ENCODE measurements around the gene SSH2.
"Not testable (repeated sequence)": the region's sequence is repeated elsewhere in the genome, so short reads cannot be mapped to it uniquely, and the experiment has no call there.

Gene SSH2

DNA sequence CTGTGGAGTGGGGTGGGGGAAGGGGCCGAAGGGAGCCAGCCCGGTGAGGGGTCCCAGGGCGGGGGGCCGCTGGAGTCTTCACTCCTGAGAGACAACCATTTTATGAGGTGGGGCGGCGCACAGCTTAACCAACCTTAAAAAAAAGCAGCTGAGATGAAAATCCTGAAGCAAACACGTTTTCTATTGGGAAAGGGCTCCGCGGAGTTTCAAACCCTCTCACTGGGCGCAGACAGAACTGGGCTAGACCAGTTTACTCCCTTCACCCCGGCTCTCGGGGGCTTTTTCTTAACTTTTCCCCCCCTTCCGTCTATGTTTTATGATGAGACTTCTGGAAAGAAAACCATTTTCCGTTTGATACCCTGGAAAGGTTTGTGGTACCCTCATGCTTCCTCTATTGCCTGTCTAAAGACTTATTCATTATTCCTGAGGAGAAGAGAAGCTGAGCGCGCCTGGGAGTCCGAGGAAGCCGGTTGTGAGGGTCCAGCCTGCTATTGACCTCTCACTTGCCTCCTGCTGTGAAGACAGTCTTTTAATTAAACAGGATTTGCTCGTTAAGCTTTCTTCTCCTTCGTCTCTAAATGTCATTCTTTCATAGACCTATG, 482 bp upstream of the SSH2 start:
- no peak for DNase-seq (ENCODE audit: low spot score)

DNA sequence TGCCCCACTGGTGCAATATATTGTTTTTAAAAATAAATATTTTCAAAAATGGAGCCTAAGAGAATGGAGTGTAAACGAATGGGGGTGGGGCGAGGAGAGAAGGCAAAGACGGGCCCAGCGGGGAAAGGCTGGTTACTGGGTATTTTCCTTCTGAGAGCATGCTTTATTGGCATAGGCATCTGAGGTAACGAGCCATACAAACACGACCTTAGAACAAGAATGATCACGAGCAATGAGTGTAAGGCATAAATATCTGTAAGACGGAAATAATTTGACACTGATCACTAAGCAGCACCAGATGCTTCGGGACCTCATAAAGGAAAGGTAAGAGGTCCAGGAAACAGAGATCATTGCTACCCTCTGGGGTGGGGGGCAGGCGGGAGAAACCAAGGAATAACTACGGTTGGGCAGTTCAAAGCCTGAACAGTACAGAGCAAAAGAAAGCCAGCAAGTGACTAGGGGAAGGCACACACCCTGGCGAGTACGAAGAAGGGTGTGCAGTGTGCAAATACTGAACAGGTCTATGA, 959 bp downstream of the SSH2 start:
- peak; percentile 33 for DNase-seq (ENCODE audit: low spot score)

DNA sequence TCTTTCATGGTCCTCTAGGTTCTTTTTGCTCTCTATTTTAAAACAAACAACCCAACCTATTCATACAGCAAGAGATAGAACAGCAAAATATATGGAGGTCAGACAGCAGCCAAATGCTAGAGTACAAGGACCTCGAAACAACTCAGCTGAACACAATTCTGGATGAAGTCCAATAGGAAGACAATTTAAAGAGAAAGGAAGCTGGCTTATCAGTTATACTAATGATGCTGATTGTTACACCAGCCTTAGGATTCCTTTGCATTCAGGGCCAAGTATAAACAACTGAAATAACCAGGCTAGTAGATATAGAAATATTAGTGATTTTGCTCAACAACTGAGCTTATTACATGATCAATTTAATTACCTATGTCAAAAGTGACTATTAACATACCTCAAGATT, 2.5 kb downstream of the SSH2 start:
- no peak for DNase-seq (ENCODE audit: low spot score)

DNA sequence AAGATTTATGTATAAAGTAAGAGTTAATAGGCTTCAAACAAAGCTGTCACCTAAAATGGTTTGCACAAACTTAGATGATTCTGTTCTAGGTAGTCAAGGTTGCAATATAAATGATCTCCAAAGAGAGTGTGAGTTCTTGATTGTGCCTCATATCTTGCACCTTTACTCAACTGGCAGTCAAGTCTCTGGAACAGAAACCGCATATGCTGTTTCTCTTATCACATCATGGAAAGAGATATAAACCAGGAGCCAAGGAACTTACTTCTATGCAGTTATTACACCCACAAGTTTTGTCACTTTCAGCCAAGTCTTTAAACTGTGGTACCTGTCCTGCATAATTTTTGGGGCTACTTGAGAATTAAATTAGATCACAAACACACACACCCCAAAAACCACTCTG, 5.2 kb downstream of the SSH2 start:
- DNase-seq (ENCODE audit: low spot score): no peak

DNA sequence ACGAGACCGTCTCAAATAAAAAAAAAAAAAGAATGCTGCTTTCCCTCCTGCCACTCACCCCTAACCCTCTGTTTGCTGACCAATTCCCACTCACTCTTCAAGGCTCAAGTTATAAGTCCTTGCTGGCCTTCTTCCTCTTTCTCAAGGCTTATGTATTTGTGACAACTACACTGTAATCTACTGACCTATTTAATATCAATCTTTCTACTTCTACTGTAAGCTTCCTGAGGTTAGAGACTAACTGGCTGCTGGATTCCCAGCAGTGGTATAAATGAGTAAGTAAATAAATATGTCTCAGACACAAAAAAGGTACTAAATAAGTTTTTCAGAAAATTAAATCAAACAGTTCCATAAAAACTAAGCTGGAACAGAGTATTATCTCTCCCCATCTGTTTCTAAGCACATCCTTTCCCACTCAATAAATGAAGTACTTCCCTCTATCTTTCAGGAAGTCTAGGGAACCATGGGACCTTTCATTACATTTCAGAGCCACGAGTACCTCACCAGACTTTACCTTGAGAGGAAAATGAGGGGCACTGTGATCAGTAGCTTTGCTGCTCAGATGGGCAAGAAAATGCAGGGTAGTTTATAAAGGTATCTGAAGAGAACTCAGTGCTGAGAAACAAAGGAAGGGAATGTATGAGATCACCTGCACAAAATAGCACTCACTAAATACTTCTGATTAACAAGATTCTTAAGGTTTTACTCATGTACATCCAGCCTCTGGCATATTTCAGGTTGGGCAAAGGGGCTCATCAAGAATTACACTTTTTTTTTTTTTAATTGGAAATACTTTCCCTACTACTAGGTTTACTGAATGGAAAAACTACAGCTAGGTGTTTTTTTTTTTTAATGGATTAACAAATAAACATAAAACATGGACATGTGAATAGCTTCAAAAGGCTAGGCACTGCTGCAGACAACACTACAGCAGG, 10.8 kb downstream of the SSH2 start:
- no peak for DNase-seq (ENCODE audit: low spot score)

GRCh38 chr17:29918016-29918415, 12.0 kb downstream of the SSH2 start:
- DNase-seq (ENCODE audit: low spot score): no peak

DNA sequence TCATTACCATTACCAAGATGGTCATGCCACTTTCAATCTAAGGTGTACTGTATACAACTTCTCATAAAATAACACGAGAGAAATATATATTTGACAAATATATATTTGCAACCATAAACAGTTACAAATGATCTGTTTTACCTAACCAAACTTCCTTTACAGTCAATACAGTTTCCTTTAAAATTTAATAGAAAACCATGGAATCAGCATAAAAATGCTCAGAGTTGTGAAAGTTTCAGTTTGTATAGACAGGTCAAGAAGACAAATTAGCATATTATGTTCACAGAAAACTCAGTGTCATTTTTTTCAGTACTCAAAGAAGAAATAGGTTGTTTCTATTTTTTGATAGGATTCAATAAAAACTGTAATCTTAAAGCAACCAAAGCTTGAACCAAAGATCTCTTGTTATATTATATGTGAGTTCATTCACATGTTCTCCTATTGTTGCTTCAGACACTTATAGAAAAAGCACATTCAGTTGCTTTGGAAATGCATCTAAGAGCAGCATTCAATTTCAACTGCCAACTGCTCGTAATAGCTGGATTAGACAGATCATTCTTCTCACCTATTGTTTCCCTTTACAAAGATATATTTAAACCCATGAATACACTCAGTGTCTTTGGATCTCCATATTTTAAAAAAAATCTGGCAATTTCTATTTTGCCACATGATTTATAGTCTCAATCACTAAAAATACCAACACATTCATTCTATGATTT, 15.1 kb downstream of the SSH2 start:
- DNase-seq (ENCODE audit: low spot score): no peak

GRCh38 chr17:29911641-29912177, 18.3 kb downstream of the SSH2 start:
- no peak for DNase-seq (ENCODE audit: low spot score)

DNA sequence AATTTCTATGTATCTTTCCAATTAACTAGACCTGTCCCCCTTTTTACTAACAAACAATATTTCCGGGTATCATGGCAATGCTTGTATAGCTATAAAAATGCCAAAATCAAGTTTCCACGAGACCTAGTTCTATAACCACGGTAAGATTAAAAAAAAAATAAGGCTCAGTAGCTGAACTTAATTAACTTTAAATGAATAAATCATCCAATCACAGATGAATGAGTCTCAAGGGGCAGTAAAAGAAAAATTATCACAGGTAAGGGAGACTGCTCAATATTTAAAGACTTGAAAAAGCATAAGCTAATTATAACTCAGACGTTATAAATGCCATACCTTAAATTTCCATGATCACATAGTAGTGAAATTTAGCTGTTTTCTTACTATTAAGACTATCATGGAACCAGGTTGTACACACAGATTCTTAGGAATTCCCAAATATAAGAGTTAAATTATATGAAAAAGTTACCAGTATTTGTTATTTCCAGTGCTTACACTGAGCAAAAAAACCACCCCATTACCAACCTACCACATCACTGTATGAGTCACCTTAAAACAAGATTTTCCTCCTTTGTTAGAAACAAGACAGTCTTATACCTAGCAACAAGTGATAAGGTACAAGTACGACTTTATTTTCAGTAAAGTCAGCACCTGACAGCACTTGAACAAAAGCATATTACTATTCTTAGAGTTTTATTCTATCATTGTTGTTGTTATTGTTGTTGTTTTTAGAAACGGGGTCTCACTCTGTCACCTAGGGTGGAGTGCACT, 20.6 kb downstream of the SSH2 start:
- no peak for DNase-seq (ENCODE audit: low spot score)

- DNase-seq (ENCODE audit: low spot score): no peak
Observed at GRCh38 chr17:29906969-29907368, 23.1 kb downstream of the SSH2 start.

DNA sequence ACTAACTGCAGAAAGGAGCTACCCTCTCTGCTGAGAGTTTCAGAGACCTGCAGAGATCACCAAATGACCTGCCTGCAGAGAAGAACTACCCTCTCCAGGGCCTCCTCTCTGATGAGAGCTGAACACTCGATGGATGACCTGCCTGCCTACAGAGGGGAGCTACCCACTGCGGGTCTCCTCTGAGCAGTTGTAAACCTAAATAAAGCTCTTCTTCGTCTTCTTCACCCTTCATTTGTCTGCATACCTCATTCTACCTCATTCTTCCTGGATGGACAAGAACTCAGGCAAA, 24.2 kb downstream of the SSH2 start:
- DNase-seq (ENCODE audit: low spot score): no peak

GRCh38 chr17:29905086-29905878, 24.7 kb downstream of the SSH2 start:
- DNase-seq (ENCODE audit: low spot score): no peak

DNA sequence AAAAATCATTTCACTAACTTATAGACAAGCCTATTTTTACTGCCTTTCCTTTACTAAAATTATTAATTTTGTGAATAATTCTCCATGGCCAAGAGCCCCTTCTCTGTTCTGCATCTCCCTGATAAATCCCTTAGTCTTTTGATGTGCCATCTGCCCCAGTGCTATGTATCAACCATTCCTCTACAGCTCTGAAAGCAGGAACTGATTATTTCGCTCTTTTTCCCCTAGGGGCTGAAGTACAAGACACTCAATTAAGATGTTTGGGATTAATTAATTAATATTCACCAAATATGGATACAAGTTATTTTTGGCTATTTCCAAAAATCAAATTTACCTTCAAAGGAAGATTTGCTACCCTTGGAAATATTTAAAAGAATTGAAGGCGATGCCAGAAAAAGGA, 26.6 kb downstream of the SSH2 start:
- DNase-seq (ENCODE audit: low spot score): no peak

DNA sequence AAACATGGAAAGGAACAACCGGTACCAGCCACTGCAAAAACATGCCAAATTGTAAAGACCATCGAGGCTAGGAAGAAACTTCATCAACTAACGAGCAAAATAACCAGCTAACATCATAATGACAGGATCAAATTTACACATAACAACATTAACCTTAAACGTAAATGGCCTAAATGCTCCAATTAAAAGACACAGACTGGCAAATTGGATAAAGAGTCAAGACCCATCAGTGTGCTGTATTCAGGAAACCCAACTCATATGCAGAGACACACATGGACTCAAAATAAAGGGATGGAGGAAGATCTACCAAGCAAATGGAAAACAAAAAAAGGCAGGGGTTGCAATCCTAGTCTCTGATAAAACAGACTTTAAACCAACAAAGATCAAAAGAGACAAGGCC, 32.9 kb downstream of the SSH2 start:
- DNase-seq (ENCODE audit: low spot score): not testable (repeated sequence)

DNA sequence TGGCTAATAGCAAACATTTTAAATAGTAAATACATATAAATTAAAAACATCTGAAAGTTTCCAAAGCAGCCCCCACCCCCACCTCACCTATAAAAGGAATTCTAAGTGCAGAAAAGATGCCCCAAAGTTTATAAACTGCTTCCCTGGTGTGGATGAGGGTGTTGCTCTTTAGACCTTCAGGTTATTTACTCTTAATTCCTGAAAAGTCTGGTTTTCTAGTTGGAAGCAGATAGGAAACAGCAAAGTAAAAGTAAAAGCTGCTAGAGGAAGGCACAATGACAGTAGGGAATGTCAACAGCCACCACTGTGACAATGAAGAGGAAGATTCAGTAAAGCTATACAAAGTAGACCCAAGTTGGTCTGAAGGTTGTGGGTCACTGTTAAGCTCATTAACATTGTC, 37.8 kb downstream of the SSH2 start:
- no peak for DNase-seq (ENCODE audit: low spot score)

- DNase-seq (ENCODE audit: low spot score): no peak
Observed at GRCh38 chr17:29891131-29891530, 38.9 kb downstream of the SSH2 start.

DNA sequence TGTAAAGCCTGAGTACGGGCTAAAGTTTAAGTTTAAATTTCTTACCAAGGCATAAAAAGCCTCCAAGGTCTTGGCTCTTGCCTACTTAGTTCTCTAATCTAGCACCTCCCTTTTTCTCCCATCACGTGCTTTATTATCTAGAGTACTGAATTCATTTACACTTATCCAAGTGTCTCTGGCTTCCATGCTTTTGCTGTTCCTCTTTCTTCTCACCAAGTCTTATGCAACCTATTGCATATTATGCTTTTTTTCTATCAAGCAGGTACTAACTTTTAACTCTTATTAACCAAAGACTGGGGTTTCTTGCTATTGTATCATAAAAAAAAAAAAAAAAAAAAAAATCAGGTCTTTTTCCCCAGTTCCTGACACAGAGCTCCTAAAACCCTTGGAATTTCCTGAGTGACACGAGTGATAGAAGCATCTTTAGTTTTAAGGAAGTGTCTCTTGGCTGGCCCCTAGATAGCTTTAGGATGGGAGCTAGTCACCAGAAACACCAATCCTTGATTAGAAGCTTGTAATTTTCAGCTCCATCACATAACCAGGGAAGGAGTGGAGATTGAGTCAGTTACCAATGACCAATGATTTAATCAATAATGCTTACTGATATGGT, 44.9 kb downstream of the SSH2 start:
- no peak for DNase-seq (ENCODE audit: low spot score)

DNA sequence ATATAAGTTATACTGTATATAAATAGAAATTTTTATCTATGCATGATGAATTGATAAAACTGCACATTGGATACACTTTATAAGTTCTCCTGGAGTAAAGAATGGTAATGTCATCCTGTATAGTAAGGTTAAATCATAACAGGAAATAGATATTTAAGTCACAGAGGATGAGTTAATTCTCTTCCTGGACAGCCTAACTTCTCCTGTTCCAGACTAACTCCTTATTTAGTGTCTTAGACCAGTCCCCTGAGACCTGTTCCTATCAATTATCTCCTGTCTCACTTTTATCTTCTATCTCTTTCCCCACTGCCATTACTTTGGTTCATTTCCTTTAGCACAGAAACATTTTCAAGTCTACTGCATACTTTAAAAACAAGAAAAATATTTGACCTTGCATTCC, 46.5 kb downstream of the SSH2 start:
- no peak for DNase-seq (ENCODE audit: low spot score)

DNA sequence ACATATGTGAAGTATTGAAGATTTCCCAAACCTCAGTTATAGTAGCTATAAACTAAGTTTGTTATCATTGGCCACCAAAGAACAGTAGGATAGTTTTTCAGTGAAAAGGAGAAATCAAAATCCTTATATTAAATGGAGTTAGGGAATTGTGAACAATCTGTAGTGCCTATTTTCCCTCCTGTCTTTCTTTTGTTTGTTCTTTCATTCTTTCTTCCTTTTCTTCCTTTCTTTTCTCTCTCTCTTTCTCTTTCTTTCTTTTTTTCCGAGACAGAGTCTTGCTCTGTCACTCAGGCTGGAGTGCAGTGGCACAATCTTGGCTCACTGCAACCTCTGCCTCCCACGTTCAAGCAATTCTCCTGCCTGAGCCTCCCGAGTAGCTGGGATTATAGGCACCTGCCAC, 48.8 kb downstream of the SSH2 start:
- no peak for DNase-seq (ENCODE audit: low spot score)

- no peak for DNase-seq (ENCODE audit: low spot score)
Observed at GRCh38 chr17:29880031-29880430, 50.0 kb downstream of the SSH2 start.
